HUES64 (cell line): Measurements from ENCODE around the gene NUP50.

ENCODE experiments used
- H3K27ac ChIP-seq: 2 replicates; pipeline ENCODE4 v1.7.0; 2013; ENCODE audit warnings: low read depth, low read length, inconsistent platforms
- H3K27me3 ChIP-seq: 2 replicates; pipeline ENCODE4 v1.6.1; 2013; ENCODE audit warnings: mild to moderate bottlenecking, low read length; ENCODE audit not compliant: insufficient read depth
- H3K36me3 ChIP-seq: 2 replicates; pipeline ENCODE4 v1.6.1; 2013; ENCODE audit warnings: mild to moderate bottlenecking, low read length; ENCODE audit not compliant: insufficient read depth
- H3K4me1 ChIP-seq: 2 replicates; pipeline ENCODE4 v1.6.1; 2013; ENCODE audit warnings: mild to moderate bottlenecking, low read length, moderate library complexity; ENCODE audit not compliant: insufficient read depth
- H3K4me3 ChIP-seq: 2 replicates; pipeline ENCODE4 v1.5.1; 2013; ENCODE audit warnings: mild to moderate bottlenecking, low read length, moderate library complexity
- H3K9ac ChIP-seq: 2 replicates; pipeline ENCODE4 v1.6.1; 2013; ENCODE audit warnings: mild to moderate bottlenecking, low read depth, low read length
- H3K9me3 ChIP-seq: 2 replicates; pipeline ENCODE4 v1.6.1; 2013; ENCODE audit warnings: low read depth, low read length; ENCODE audit not compliant: insufficient read depth
- WGBS: fragments of 150-250, 120-280 bp; methylation state at CpG from one replicate; pipeline ENCODE4 v1.1.7; 2013; ENCODE audit warnings: missing lambda C conversion rate; 5-methylcytosine and 5-hydroxymethylcytosine counted together

Gene NUP50

DNA sequence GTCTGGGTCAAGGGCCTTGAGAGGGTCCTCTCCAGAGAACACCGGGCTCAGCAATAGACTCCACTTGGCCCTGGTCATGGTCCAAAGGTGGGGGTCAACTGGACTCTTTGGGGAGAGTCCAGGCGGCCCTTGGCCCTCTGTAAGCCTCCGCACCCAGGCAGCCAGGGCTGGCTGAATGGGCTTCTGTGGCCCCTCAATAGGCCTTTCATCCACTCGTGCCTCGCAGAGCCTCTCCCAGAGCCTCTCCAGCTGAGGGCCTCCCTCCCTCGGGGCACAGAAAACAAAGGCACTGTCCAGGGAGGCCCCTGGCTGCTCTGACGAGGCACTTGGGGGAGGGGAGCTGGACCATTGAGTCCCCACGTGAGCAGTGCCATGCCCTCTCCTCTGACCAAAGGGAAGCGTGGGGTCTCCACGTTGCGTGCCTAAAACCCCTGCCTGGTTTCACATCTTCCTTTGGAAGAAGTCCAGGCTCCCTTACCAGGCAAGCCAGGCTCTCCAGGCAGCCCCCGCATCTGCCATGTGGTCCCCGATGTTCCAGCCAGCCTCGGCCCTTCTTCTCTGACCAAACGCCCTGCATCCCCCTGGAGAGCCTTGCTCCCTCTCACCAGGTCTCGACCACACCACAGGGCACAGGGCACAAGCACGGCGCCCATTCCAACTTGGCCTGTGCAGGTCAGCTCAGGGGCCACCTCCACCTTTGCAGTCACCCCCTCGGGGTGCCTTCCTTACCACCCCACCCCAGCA lies 61.4 kb downstream of the NUP50 start:
- Histone ChIP-seq H3K4me3 (no peak overlapping the region), H3K4me1 (peaks cover 16% of the 10 kb centered on the region), H3K9ac (no peak overlapping the region), H3K27me3 (no peaks in the 10 kb centered on the region), H3K36me3 (no peaks in the 10 kb centered on the region), H3K9me3 (no peaks in the 10 kb centered on the region), H3K27ac (no peak overlapping the region)
- 84% methylated on average over 19 of the region's 19 CpGs for WGBS

DNA sequence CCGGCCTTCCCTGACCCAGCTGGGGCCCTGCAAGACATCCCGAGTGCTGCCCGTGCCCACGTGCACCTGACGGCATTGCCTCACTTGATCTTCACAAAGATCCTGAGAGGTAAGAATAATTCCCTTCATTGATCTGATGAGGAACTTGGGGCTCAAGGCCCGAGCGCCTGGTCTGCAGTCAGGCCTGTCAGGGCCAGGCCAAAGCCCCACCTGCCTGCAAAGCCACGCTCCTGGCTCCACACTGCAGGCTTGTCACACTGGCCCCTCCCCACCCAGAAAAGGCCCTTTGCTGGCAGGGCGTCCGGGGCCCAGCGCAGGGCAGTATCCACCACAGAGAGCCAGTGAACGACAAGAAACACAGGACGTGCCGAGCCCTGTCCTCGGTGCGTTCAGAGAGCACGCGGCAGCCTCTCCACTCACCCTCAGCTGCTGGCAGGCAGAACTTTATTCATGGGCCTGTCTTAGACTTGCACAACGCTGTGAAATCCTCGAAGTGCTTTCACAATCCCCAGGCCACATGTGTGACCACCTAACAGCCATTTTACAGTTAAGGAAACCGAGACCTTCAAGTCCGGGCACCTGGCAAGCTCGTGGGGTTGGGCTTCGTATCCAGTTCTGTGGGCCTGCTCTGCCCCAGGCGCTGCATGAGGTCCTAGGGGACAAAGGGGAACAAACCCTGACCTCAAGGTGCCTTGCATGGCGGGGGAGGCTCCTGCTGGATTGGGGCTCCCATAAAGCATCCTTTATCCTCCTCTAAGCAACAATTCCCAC lies 62.2 kb downstream of the NUP50 start:
- WGBS: 89% methylated on average over 26 of the region's 26 CpGs
- Histone ChIP-seq H3K27me3 (no peaks in the 10 kb centered on the region), H3K27ac (no peak overlapping the region), H3K4me1 (peaks cover 16% of the 10 kb centered on the region), H3K9me3 (no peaks in the 10 kb centered on the region), H3K36me3 (no peaks in the 10 kb centered on the region), H3K9ac (no peak overlapping the region), H3K4me3 (no peak overlapping the region)

DNA sequence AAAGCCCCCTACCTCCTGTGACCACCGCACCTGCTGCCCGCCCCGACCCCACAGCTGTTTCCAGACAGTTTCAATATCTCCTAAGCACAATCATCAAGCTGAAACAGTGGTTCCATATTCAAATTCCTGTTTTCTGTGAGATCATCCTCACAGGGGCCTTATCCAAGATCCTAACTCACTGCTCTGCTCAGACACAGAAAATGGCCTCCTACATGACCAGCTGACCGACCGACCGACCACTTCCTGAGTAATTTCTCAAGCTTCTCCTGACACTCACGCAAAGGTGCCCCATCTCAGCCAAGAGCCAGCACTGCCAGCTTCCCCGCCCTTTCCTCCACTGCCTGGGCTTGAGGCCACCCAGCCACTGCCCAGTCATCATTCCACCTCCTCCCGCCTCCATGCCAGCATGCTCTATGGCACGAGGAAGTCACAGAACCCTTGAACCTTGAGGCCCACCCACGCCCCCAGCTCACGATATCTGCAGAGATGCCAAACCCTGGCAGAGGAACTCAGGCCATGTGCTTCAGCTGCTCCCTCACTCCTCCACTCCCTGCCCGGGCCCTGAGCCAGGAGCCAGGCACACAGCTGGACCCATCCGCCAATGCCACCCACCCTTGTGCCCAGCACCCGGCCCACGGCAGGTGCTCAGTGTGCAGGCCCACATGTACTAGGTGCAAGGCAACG lies 62.9 kb downstream of the NUP50 start:
- no peak overlapping the region for H3K9ac ChIP-seq
- no peaks in the 10 kb centered on the region for H3K36me3 ChIP-seq
- H3K4me3 ChIP-seq: no peak overlapping the region
- H3K4me1 ChIP-seq: peaks cover 16% of the 10 kb centered on the region
- H3K27me3 ChIP-seq: no peaks in the 10 kb centered on the region
- no peaks in the 10 kb centered on the region for H3K9me3 ChIP-seq
- WGBS: 94% methylated on average over 17 of the region's 17 CpGs
- no peak overlapping the region for H3K27ac ChIP-seq

DNA sequence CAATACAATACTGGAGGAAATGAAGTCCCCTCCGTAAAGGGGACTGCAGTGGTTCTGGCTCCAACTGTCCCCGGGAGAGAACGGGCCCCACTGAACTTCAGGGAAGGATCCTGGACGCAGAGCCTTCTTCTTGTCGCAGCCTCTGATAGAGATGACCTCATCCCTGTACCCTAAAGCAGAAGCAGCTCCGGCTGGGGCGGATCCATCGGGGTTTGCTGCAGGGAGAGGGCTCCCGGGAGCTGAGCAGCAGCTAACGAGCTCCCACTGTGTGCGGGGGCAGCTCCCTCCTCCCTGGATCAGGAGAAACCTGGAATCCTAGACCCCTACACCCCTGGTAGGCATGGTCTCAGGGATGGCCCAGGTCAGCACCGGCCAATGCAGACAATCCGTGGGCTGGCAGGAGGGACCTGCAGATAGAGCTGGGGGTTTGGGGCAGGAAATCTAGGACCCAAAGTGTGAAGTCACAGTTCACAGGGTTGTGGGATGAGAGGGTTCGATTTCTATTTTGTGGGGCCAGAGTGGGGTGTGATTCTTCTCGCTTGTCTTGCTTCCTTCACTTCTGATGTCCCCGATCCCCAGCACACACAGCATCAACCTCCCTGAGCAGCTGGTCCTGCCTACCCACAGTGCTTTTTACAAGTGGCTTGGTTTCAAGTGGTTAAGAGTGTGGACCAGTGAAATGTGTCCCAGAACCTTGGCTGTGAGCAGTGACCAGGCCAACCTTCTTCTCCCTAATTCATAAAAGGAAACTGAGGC lies 64.1 kb downstream of the NUP50 start:
- H3K27ac ChIP-seq: no peak overlapping the region
- H3K9ac ChIP-seq: no peak overlapping the region
- H3K27me3 ChIP-seq: no peaks in the 10 kb centered on the region
- WGBS: 71% methylated on average over 16 of the region's 16 CpGs
- no peaks in the 10 kb centered on the region for H3K36me3 ChIP-seq
- peaks cover 16% of the 10 kb centered on the region for H3K4me1 ChIP-seq
- H3K4me3 ChIP-seq: no peak overlapping the region
- H3K9me3 ChIP-seq: no peaks in the 10 kb centered on the region

DNA sequence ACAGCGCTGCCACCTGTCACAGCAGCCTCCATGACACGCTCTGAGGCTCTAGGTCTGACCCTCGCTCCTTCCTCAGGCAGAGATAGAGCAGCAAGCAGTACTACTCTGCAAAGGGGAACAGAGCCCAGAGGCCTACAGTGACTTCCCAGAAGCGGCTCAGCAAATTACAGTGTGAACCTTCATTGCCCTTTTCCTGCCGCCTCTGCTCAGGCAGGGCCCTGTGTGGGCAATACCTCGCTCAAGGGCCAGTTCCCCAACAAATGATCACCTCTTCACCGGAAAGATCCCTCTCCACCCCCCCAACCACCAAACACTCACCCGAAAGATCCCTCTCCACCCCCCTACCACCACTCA lies 64.7 kb downstream of the NUP50 start:
- Histone ChIP-seq H3K9me3 (no peaks in the 10 kb centered on the region), H3K27ac (no peak overlapping the region), H3K27me3 (no peaks in the 10 kb centered on the region), H3K4me3 (no peak overlapping the region), H3K36me3 (no peaks in the 10 kb centered on the region), H3K9ac (no peak overlapping the region), H3K4me1 (peaks cover 16% of the 10 kb centered on the region)
- 88% methylated on average over 8 of the region's 8 CpGs for whole genome bisulfite sequencing

DNA sequence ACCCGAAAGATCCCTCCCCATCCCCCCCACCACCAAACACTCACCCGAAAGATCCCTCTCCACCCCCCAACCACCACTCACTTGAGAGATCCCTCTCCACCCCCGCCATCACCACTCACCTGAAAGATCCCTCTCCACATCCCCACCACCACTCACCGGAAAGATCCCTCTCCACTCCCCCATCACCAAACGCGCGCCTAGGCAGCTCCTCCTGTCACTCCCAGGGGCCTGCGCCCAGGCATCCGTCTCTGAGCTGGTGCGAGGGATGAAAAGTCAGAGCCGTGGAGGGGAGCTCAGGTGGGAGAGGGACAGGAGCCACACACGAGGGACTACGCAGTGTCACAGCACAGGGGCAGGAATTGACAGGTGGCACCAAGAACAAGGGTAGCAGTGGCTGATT lies 65.5 kb downstream of the NUP50 start:
- no peak overlapping the region for H3K9ac ChIP-seq
- H3K27ac ChIP-seq: no peak overlapping the region
- no peak overlapping the region for H3K4me3 ChIP-seq
- no peaks in the 10 kb centered on the region for H3K36me3 ChIP-seq
- no peaks in the 10 kb centered on the region for H3K27me3 ChIP-seq
- no peaks in the 10 kb centered on the region for H3K9me3 ChIP-seq
- peaks cover 16% of the 10 kb centered on the region for H3K4me1 ChIP-seq
- WGBS: 86% methylated on average over 10 of the region's 13 CpGs

DNA sequence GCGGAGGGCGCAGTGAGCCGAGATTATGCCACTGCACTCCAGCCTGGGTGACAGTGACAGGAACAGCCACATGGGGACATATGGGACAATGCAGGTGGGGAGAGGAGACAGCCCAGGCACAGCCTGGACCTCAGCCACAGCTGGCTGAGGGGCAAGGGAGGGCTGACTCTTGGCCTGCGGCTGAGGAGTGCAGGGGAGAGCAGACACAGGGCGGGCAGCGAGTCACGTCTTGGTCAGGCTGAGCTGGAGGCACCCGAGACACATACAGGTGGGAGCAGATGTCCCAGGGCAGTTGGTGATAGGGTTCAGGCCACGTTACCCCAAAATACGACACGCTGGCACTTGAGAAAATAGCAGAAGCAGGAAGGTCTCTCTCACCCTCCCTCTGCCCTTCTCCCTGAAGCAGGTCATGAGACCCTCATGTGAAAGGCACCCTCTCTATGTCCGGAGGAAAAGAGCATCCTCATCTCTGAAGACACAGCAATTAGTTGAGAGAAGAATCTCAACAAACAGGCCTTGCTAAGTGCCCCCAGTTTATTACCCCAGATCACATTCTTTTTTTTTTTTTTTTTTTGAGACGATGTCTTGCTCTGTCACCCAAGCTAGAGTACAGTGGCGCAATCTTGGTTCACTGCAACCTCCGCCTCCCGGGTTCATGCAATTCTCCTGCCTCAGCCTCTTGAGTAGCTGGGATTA lies 66.4 kb downstream of the NUP50 start:
- Histone ChIP-seq H3K27me3 (no peaks in the 10 kb centered on the region), H3K27ac (no peak overlapping the region), H3K9ac (no peak overlapping the region), H3K36me3 (no peaks in the 10 kb centered on the region), H3K4me3 (no peak overlapping the region), H3K4me1 (peaks cover 6% of the 10 kb centered on the region; the same call in 1 of the 2 replicates), H3K9me3 (no peaks in the 10 kb centered on the region)
- 87% methylated on average over 16 of the region's 16 CpGs for WGBS

DNA sequence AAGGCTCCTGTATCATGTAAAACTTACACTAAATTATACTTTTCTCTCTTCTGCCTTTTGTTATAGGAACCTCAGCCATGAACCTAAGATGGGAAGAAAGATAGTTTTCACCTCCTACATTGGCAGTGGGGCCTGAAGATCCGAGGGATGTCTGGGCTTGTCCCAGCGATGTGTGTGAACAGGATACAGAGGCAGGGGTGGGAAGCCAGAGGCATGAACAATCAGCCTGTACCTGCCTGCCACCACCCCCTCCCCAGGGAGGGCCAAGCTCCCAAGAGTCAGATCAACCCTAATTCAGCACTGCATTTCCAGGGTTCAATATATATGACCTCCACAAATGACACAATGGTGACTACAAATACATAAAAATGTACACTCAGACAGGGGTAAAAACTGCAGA lies 67.6 kb downstream of the NUP50 start:
- Histone ChIP-seq H3K27me3 (no peaks in the 10 kb centered on the region), H3K36me3 (no peaks in the 10 kb centered on the region), H3K9me3 (no peaks in the 10 kb centered on the region), H3K4me3 (no peak overlapping the region), H3K4me1 (peaks cover 3% of the 10 kb centered on the region; the same call in 1 of the 2 replicates), H3K9ac (no peak overlapping the region), H3K27ac (no peak overlapping the region)
- WGBS: 97% methylated on average over 2 of the region's 2 CpGs

DNA sequence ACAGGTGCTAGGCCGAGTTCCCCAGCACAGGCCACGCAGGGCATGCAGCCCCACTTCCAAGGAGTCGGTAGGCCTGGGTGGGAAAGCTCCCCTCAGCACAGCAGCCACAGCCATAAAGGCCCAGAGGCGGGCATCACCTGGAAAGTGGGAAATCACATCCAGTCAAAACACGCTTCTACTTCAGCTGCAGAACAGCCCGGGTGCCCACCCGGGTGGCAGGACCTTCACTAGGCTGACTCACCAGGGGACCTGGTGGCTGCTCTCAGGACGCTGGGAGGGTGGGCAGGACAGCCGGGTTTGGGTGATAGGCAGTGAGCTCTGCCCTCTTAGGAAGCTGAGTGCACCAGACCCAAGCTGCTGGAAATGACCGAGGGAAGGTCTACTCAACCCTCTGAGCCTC lies 69.7 kb downstream of the NUP50 start:
- H3K9me3 ChIP-seq: no peaks in the 10 kb centered on the region
- H3K36me3 ChIP-seq: no peaks in the 10 kb centered on the region
- H3K4me3 ChIP-seq: no peak overlapping the region
- H3K9ac ChIP-seq: no peak overlapping the region
- no peaks in the 10 kb centered on the region for H3K27me3 ChIP-seq
- 94% methylated on average over 10 of the region's 10 CpGs for WGBS
- no peaks in the 10 kb centered on the region for H3K4me1 ChIP-seq
- no peak overlapping the region for H3K27ac ChIP-seq

DNA sequence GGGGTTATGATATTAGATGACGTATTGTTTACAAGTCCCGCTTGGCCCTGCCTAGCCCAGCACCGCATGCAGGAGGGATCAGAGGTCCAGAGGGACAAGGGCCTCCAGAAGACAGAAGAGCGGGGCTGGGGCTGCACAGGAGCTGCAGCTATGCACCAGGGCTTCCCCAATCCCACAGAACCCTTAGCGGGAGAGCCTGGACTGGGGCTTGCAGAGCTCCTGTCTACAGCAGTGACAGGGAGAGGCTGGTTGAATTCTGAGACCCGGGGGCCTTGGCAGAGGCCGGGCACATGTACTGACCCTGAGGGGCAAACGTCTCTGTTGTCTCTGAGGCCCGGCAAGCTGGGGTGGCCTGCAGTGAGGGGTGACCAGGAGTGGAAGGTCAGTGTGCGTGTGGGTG lies 70.1 kb downstream of the NUP50 start:
- H3K9me3 ChIP-seq: no peaks in the 10 kb centered on the region
- no peak overlapping the region for H3K9ac ChIP-seq
- no peaks in the 10 kb centered on the region for H3K36me3 ChIP-seq
- H3K27ac ChIP-seq: no peak overlapping the region
- H3K27me3 ChIP-seq: no peaks in the 10 kb centered on the region
- H3K4me3 ChIP-seq: no peak overlapping the region
- WGBS: 92% methylated on average over 10 of the region's 10 CpGs
- H3K4me1 ChIP-seq: no peaks in the 10 kb centered on the region
